HCEC 1CT (cell line): ENCODE data around the gene OST4.
A peak's percentile ranks its signal among the peaks of the same experiment; 100 is the strongest.

Experiments
- DNase-seq: peaks from one replicate; pipeline ENCODE4 v3.0.0-alpha.2; 2017

Gene OST4

DNA sequence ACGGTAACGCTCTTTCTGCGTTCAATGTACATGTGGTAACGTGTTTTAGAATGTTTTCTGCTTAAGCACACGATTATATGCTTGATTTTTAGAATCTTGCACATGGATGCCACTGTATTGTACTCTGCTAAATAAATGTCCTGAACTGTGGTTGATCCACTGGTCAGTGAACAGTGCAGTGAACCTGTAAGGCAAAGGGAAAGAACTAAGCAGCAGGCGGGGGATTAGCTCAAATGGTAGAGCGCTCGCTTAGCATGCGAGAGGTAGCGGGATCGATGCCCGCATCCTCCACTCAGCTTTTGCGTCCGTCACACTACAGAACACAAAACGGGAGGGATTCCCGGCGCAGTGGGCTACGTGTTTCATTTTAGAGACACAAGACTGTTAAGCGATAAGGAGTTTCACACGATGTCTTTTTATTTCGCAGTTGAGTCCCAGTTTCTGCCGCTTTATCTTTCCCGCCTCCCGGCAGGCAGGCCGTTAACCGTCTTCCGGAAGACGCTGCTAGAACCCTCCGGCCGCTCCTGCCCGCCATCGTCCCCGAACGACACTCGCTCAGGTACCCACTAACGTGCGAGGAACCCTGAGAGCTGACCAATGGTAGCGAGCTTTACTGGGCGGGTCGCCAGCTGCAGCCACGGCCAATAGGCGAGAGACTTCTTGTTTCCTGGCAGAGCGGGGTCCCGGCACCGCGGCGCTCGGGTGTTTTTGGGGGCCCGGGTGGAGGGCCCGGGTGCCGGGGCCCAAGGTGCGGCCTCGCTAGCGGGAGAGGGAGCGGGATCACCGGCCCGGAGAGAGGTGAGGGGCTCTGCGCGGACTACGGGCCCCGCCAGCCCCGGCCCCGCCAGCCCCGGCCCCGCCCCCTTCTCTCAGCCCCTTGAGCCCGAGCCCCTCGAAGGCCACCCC is 20.2 kb downstream of the OST4 start, which contains the start of gene AGBL5:
AGBL5 (plus strand) TSS at position 673 of the 906 bp plus-strand sequence. CDS start 1,291 bp downstream, outside the sequence.
- peak; percentile 87 for DNase-seq

DNA sequence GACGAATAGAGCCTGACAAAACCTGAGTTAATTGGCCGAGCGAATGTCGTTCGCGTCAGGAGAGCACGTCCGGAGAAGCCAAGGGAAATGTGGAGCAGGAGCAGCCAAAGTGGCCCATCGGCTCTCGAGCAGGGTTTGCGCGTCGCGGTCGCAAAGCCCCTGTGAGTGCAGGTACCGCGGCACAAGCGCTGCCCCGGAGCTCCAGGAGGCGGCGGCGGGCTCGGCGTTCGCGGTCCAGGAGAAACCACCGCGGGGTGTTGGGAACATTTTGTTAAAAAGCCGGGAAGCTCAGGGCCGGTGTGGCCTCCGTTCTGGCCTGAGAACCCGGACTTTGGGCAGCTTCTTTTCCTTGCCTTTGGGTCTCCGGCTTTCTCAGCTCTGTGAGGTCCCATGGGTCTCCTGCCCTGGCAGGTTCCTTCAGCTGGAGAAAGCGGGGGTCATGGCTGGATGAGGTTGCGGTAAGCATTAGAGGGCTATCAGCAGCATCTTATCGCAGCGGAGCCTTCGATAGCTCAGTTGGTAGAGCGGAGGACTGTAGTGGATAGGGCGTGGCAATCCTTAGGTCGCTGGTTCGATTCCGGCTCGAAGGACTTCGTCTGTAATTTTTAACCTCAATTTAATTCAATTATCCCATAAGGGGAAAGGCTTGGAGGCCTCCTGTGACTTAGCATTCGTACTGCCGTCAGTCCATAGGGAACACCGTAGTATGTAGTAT is 21.0 kb downstream of the OST4 start:
- DNase-seq, result peak; percentile 95

DNA sequence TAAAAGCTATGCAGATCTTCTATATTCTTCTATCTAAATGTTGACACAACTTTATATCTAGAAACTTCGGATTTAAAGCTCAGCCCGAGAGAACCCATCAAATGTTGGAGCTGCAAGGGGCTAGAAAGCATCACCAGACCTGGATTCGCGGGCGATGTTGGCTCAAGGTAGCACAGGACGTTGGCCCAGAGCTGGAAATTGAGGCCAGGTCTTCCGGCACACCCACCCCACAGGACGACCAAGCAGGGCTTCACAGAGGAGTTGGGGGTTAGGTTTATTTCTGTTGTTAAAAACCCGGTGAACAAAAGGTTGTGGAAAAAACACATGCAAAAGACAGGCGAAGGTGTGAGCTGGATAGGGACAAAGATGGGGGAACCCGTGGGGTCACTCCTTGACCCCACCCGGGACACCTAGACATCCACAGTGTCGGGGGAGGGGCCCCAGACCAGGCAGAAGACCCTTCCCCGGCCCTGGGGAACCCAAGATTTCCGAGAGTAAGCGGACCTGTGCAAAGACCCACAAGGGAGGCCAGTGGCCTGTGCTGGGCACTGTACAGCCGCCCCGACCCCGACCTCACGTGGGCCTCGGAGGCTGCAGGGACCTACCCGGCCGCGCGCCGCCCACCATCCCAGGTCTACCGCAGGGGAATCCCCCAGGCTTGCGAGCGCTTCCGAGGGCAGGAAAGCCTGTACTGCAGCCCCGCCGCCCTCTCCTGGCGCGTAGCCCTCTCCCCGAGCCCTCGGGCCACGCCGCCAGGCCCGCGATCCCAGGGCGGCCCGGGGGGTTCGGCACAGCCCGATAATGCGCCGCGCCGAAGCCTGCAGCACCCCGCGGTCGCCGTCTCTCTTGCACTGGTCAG is 21.8 kb downstream of the OST4 start:
- no peak for DNase-seq

DNA sequence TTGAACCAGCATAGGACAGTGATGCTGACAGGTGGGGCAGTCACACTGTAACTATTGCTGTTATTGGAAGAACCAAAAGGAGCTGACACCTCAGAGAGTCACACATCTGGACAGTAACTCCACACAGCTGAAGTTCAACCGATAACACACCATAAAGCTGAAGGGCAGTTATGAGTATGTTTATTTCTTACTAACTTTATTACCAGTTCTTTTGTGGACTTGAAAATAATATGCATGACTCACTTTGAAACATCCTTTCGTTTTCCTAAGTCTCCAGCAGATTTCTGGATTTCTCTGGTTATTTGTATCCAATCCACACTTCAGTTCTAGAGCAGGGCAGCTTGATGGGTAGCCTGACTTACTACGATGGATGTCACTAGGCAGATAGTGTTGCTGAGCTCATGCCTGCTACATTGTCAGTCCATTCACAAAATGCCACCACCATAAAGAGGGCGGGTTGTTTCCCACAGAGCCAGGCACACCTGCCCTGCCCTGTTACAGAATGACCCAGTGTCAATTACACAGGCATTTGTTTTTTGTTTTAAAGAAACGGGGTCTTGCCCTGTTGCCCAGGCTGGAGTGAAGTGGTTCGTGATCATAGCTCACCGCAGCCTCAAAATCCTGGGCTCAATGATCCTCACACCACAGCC is 28.3 kb downstream of the OST4 start:
- peak; percentile 3 for DNase-seq

DNA sequence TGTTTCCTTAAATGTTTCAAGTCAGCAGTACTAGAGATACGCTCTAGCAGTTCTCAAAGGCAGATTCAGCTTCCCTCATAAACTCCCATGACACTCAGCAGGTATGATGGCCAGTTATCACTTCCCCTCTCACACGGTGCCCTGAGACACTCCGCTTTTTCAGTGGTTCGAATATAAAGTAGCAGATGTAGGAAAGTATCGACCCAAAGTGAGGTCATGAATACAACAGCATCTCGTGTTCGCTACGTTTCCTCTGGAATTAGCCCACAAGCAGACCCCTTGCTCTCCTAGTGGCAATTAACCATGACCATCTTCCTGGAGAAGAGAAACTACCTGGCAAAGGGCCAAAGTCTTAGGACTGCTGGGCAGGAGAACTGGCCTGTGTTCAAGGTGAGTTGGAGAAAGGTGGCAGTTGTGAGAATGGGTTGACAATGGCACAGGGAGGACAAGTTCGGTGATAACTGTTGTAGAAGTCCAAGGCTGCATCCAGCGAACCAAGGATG is 29.2 kb downstream of the OST4 start:
- DNase-seq, result no peak

- no peak for DNase-seq
Observed at GRCh38 chr2:27041752-27042151, 29.7 kb downstream of the OST4 start.

DNA sequence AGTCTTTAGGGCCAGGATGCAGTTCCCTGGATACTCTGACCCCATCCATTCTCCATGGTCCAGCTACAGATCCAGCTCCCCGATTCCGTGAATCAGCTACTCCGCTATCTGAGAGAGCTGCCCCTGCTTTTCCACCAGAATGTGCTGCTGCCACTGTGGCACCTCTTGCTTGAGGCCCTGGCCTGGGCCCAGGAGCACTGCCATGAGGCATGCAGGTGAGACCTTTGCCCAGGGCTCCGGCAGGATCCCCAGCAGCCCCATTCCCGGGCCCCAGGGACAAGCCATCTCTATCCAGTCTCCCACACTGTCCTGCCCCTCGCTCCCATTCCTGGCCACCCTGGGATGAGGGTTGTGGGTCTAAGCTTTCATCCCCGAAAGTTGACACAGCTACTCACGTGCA is 31.2 kb downstream of the OST4 start:
- DNase-seq, result no peak

GRCh38 chr2:27039871-27040270 is 31.6 kb downstream of the OST4 start:
- DNase-seq, result no peak

- DNase-seq, result no peak
Observed at GRCh38 chr2:27039426-27039825, 32.0 kb downstream of the OST4 start.

DNA sequence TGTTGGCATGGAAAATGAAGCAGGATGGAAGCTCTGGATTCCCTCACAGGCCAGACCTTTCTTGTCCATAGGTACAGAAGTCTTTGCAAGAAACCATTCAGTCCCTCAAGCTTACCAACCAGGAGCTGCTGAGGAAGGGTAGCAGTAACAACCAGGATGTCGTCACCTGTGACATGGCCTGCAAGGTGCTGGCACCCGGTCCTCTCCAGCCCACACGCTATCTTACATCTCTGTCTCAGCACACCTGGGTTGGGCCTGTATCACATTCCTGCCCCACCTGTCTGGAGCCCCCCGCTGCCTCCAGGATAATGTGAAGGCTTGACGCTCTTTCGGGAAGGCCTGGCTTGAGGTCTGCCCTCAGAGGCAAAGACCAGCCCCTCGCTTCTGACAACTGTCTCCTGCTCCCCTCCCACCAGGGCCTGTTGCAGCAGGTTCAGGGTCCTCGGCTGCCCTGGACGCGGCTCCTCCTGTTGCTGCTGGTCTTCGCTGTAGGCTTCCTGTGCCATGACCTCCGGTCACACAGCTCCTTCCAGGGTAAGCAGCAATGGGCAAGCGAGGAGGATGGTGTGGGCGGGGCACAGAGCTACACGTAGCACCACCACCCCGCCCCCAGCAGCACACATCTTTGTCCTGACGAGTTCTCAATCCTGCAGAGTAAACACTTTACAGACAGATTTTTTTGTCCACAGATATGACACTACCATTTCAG is 32.7 kb downstream of the OST4 start:
- DNase-seq, result no peak

- DNase-seq, result no peak
Observed at GRCh38 chr2:27038012-27038411, 33.4 kb downstream of the OST4 start.

DNA sequence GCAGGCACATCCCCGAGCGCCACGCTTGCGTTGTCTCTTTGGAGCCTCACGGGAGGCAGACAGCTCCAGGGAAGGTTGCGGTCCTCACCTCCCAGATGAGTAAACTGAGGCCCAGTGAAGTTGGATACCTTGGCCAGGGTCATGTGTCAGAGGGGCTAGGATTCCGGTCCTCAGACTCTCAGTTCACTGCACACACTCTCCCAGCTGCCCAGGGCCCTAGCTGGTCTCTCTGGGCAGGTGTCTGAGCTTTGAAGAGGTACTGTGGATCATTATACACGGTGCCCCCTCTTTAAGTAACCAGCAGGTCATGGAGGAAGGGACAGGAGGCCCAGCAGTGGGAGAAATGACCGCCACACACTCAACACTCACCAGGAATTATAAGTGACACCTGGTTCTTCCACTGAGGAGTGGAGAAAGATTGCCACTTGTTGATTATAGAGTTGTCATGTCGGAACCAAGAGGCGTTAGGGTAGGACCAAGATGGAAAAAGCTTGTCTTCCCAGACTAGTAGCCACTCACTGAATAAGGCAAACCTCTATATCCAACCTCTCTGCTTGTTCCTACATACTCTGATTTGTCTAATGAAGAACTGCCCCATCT is 38.1 kb downstream of the OST4 start:
- DNase-seq, result no peak

DNA sequence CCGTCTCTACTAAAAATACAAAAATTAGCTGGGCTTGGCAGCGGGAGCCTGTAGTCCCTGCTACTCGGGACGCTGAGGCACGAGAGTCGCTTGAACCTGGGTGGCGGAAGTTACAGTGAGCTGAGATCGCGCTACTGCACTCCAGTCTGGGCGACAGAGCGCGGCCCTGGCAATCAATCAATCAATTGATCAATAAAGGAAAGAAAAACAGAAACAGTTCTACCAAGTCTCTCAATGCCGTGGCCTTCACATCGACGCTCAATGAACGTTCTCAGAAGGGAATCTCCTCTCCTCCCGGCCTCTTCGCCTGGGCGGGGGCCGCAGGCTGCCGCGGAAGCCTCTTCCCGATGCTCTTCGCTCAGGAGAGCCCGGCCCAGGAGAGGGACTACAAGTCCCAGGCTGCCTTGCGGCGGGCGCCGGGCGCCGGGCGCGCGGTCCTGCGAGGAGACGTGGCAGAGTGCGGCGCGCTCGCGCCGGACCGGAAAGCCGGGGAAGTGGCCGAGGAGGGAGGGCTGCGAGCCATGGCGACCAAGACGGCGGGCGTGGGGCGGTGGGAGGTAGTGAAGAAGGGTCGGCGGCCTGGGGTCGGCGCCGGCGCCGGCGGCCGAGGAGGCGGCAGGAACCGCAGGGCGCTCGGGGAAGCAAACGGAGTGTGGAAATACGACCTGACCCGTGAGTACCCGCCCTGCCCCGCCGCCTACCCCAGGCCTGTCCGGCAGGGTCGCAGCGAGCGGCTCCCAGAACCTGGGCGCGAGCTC is 38.8 kb downstream of the OST4 start, which contains the start of gene TMEM214:
TMEM214 (plus strand) TSS at position 471 of the 758 bp plus-strand sequence; CDS start at position 522, 51 bp downstream.
- DNase-seq, result peak; percentile 91

DNA sequence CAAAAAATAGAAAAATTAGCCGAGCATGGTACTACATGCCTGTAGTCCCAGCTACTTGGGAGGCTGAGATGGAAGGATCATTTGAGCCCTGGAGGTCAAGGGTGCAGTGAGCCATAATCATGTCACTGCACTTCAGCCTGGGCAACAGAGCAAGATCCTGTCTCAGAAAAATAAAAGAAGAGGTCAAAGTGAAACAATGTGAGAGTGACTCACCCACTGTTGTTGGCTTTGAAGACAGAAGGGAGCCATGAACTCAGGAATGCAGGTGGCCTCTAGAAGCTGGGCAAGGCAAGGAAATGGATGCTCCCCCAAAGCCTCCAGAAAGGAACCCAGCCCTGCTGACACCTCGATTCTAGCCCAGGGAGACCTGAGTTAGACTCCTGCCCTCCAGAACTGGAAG is 42.4 kb downstream of the OST4 start:
- peak; percentile 35 for DNase-seq

DNA sequence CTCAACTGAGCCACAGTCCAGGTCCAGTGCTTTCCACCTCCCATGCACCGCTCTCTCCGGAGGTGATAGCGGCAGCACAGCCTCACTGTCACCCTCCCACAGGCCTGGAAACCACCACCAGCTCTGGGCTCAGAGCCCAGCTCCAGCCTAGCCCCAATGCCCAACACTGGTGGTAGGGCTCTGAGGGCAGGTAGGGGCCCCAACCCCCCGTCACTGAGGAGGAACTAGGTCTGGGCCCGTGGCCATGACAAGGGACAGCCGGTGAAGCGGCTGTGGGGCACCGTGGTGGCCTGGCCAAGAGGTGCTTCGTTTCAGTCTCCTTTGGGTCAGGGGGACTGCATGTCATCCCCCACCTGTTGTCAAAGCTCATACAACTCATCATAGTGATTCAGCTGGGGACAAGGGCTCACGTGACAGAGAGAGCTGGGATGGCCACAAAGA is 44.2 kb downstream of the OST4 start:
- DNase-seq, result no peak

- DNase-seq, result no peak
Observed at GRCh38 chr2:27025861-27026851, 45.3 kb downstream of the OST4 start.

DNA sequence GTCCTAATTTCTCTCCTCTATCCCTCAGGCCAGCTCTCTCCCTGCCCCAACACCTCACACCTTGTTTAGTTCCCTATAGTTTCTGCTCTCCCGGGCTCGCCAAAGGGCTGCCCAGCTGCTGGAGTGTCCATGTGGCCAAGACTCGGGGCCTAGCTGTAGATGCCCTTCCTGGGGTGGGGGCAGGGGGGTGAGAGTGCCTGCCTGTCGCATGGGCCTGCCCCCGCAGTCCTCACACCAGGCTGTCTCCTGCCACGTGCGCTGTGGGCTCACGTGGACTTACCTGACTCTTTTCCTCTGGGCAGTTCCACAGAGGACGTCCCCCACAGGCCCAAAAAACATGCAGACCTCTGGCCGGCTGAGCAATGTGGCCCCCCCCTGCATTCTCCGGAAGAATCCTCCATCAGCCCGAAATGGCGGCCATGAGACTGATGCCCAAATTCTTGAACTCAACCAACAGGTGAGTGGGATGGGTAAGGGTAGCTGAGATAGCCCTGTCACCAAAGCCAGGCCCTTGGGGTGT is 46.1 kb downstream of the OST4 start:
- no peak for DNase-seq

DNA sequence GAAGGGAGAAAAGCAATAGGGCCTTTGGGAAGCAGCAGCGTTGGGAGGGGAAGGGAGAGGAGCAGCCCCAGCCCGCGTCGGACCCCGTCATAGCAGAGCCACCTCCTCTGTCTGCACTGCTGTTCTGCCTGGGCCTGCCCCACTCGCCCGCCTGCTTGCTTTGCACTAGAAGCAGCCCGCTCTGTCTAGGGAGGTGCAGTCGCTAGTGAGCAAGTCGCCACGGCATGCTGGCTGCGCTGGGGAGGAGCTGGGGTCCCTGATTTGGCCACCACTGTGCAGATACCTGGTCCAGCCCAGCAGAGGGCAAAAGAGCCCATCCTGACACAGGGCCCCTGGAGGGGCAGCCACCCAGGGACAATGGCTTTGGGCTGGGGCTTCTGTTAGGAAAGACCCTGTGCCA is 46.6 kb downstream of the OST4 start:
- DNase-seq, result no peak

GRCh38 chr2:27024188-27024587 is 47.3 kb downstream of the OST4 start:
- DNase-seq, result no peak
